Measurements from ENCODE around the gene TMED7.
"Not testable (repeated sequence)": the region's sequence is repeated elsewhere in the genome, so short reads cannot be mapped to it uniquely, and the experiment has no call there.

The TMED7 gene

GRCh38 chr5:115625579-115626444, at the start of gene TMED7:
TMED7 (minus strand) TSS chr5:115626036; CDS start chr5:115625792, 244 bp downstream.
- DNase-seq (ENCODE audit: low spot score), result peak; percentile 96
- in situ Hi-C loops (cut with MboI; ENCODE audit: low sequenced_read_pairs, unreplicated experiment), result loop anchor here (10.0 kb wide), 1 partner anchor 439 kb away; no protein-coding TSS in a partner anchor

GRCh38 chr5:115674782-115675181, 48.9 kb upstream of the TMED7 start:
- in situ Hi-C loops (cut with MboI; ENCODE audit: low sequenced_read_pairs, unreplicated experiment); DNase-seq (ENCODE audit: low spot score): not testable (repeated sequence)

More at GRCh38 chr5:115625579-115626444, at the start of gene TMED7:
- no peak for TF ChIP-seq CTCF (IDR thresholded peaks at IDR 0.05; ENCODE audit: borderline replicate concordance, control extremely low read depth, extremely low read depth, insufficient read depth, missing control alignments)

- in situ Hi-C loops (cut with MboI; ENCODE audit: low sequenced_read_pairs, unreplicated experiment), result no loop called here
Measured at GRCh38 chr5:115673596-115673995, 47.8 kb upstream of the TMED7 start.

GRCh38 chr5:115671939-115672338, 46.1 kb upstream of the TMED7 start:
- in situ Hi-C loops (cut with MboI; ENCODE audit: low sequenced_read_pairs, unreplicated experiment), result no loop called here
- no peak for TF ChIP-seq CTCF (IDR thresholded peaks at IDR 0.05; ENCODE audit: borderline replicate concordance, control extremely low read depth, extremely low read depth, insufficient read depth, missing control alignments)
- no peak for DNase-seq (ENCODE audit: low spot score)

More at GRCh38 chr5:115673596-115673995, 47.8 kb upstream of the TMED7 start:
- TF ChIP-seq CTCF (IDR thresholded peaks at IDR 0.05; ENCODE audit: borderline replicate concordance, control extremely low read depth, extremely low read depth, insufficient read depth, missing control alignments), result no peak
- DNase-seq (ENCODE audit: low spot score), result no peak

GRCh38 chr5:115666023-115666422, 40.2 kb upstream of the TMED7 start:
- TF ChIP-seq CTCF (IDR thresholded peaks at IDR 0.05; ENCODE audit: borderline replicate concordance, control extremely low read depth, extremely low read depth, insufficient read depth, missing control alignments), result no peak
- no peak for DNase-seq (ENCODE audit: low spot score)
- in situ Hi-C loops (cut with MboI; ENCODE audit: low sequenced_read_pairs, unreplicated experiment), result no loop called here

- no peak for DNase-seq (ENCODE audit: low spot score)
- in situ Hi-C loops (cut with MboI; ENCODE audit: low sequenced_read_pairs, unreplicated experiment), result no loop called here
- TF ChIP-seq CTCF (IDR thresholded peaks at IDR 0.05; ENCODE audit: borderline replicate concordance, control extremely low read depth, extremely low read depth, insufficient read depth, missing control alignments), result no peak
Measured at GRCh38 chr5:115661563-115661962, 35.7 kb upstream of the TMED7 start.

- no peak for TF ChIP-seq CTCF (IDR thresholded peaks at IDR 0.05; ENCODE audit: borderline replicate concordance, control extremely low read depth, extremely low read depth, insufficient read depth, missing control alignments)
- no peak for DNase-seq (ENCODE audit: low spot score)
- in situ Hi-C loops (cut with MboI; ENCODE audit: low sequenced_read_pairs, unreplicated experiment), result no loop called here
Measured at GRCh38 chr5:115661101-115661500, 35.3 kb upstream of the TMED7 start.
